Right renal pelvis (tissue), 4 donors: ENCODE data around the gene FOXK1. TPM values are rescaled to one million over a fixed set of nuclear protein-coding genes. Genes with fewer than 3 reads are reported as not detected.

Source experiments
- DNase-seq, 4 donors: peaks; one replicate each; pipeline ENCODE4 v3.0.0-alpha.2; 2013; ENCODE audit warnings: low read depth in 4 of 4, low spot score in 3 of 4, missing footprints in 1 of 4
- polyA plus RNA-seq, 4 donors: library from polyadenylated mRNA; unstranded; fragments of 120-200 nt; gene quantifications; one replicate each; pipeline ENCODE4 v1.2.1, GENCODE V29; 2013; ENCODE audit not compliant: insufficient read length in 4 of 4

Gene FOXK1
- polyA plus RNA-seq, 4 donors: 12.7 to 16.1 (median 13.9) TPM

DNA sequence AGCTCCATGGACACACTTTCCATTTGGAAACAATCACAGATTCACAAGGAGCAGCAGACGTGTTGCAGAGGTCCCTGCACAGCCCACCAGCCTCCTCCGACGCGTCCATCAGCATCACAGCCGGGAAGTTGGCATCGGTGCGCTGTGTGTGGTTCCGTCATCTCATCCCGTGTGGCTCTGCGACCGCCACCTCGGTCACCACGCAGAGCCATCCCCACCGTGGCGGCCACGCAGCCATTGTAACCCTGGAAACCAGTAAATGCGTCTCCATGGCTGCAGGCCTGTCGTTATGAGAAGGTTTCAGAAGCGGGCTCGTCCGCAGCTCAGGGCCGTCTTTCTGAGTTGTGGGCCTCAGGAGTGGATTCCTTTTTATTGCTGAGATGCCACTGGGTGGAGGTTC, 36.0 kb downstream of the FOXK1 start:
- DNase-seq: no peak

- DNase-seq: no peak
These were observed 38.1 kb downstream of the FOXK1 start for GRCh38 chr7:4720225-4720624.

- DNase-seq: no peak
These were observed 40.2 kb downstream of the FOXK1 start for GRCh38 chr7:4722308-4722707.

- DNase-seq: no peak
These were observed 41.0 kb downstream of the FOXK1 start for GRCh38 chr7:4722960-4723630.

DNA sequence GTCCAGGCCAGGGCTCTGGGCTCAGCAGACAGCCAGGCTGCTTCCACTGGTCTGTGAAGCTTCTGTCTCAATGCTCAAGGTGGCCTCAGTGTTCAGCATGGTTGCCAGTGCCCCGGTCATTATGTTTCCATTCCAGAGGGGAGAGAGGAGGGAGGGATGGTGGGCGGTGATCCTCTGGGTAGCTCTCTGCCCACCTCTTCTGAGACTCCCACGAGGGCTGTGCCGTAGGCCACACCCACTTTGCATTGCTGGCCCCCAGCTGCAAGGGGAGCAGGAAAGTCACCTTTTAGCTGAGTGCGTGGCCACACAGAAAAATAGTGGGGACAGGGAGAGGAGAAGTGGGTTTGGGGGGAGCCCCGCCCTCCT, 42.5 kb downstream of the FOXK1 start:
- no peak for DNase-seq

DNA sequence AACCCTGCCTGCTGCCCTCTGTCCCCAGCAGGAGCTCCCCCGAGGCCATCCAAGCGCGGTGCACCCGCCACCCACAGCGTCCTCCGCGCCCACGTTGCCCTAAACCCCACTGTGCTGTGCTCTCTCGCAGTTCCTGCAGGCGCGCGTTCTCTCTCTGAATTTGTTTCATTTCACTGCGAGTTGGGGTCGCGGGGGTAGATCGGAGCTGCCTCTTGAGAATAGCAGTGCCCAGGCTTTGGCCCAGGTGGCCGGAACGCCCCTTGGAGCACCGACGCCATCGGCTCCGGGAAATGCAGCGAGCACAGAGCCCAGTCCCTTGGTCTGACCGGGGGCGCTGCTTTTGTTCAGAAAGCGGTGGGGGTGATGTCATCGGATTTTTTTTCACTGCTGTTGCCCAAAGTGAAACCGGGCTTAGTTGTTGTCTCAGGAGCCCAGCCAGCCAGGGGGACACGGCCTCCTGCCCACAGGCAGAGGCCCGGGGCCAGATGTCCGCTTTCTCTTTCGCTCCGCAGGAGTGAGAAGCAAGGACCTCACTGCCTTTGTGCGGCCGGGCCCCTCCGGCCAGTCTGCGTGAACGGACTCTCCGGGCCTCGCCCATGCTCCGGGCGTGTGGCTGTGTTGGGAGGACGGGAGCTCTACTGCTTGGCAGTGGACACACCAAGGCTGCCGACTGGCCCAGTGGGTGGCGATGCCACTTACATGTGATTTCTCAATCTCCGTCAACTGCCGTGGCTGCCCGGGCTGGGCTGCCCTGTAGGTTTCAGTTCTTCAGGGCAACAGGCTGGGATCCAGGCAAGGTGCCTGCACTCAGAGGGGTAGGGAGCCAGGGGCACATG, 43.1 kb downstream of the FOXK1 start:
- DNase-seq: peak in 1 of 4 donors; percentile 63

DNA sequence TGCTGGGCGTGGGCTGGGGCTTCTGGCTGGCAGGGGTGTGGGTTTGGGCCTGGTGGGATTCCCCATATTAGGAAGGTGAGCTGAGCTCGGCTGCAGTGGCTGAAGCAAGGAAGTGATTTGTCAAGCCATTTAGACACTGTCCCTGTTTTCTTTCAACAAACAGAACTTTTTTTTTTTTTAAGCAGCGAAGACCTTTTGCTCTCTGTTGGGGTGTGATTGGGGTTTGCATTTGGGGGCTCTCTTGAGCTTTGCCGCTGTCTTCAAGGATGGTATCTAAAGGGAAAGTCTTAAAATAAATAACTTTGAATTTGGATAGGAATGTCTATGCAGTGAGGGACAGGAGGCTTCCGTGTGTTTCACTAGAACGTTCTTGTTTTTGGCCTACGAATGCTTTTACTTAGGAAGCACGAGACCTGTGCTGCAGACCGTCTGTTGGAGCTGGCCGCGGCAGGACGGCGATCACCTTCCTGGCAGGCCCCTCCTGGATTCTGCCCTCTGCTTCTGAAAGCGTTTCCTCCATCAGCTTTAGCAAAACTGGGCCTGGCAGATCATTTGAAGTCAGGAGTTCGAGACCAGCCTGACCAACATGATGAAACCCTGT, 43.9 kb downstream of the FOXK1 start:
- no peak for DNase-seq

- DNase-seq: no peak
These were observed 44.5 kb downstream of the FOXK1 start for GRCh38 chr7:4726566-4726965.

GRCh38 chr7:4727914-4728705, 46.0 kb downstream of the FOXK1 start:
- no peak for DNase-seq

- DNase-seq: no peak
These were observed 47.2 kb downstream of the FOXK1 start for GRCh38 chr7:4729266-4729665.

DNA sequence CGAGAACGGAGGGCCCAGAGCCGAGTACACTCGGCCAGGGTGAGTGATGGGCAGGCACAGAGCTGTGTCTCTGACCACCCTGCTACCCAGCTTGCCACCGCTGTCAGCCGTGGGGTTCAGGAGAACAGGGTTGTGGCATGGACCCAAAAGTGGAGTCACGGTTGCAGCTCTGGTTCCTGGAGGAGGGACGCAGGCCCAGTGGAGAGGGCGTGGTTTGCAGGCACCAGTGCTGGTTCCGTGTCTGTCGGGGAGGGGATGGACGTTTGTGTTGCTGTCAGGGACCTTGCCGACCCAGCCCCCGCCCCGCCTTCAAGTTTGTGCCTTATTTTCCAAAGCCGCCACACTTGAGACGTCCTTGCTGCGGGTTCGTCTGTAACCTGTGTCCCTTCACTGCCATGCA, 48.2 kb downstream of the FOXK1 start:
- DNase-seq: no peak

DNA sequence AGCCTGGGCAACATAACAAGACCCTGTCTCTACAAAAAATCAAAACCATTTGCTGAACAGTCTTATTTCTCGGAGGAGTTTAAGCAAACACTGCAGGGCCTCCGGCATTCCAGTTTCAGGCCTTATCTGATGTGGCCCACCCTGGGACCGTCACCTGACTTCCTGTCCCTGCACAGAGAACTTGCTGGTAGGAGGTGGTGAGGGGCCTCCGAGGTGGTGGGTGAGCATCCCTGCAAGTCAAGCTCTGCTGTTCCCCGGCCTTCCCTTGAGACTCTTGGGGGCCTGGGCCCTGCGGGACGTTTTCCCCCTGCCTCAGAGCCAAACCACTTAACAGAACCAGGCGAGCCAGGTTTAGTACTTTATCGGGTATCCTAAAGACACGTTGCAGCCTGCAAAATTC, 48.9 kb downstream of the FOXK1 start:
- no peak for DNase-seq

- no peak for DNase-seq
These were observed 49.7 kb downstream of the FOXK1 start for GRCh38 chr7:4731803-4732202.

- no peak for DNase-seq
These were observed 51.9 kb downstream of the FOXK1 start for GRCh38 chr7:4733936-4734528.

- DNase-seq: no peak
These were observed 52.7 kb downstream of the FOXK1 start for GRCh38 chr7:4734587-4735345.

DNA sequence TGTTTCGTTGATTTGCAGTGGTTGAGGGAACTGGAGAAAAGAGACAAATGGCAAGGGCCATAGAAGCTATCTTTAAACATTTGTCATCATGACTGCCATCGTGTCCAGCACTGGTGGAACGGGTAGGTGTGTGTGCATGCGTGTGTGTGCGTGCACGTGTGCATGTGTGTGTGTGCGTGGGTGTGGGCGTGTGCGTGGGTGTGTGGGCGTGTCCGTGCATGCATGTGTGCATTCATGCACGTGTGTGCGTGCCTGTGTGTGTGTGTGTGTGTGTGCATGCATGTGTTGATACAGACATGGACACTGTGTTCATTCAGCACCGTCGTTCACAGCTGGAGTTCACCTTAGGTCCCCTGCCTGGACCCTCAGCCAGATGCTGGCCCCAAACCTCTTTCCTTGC, 55.2 kb downstream of the FOXK1 start:
- no peak for DNase-seq

DNA sequence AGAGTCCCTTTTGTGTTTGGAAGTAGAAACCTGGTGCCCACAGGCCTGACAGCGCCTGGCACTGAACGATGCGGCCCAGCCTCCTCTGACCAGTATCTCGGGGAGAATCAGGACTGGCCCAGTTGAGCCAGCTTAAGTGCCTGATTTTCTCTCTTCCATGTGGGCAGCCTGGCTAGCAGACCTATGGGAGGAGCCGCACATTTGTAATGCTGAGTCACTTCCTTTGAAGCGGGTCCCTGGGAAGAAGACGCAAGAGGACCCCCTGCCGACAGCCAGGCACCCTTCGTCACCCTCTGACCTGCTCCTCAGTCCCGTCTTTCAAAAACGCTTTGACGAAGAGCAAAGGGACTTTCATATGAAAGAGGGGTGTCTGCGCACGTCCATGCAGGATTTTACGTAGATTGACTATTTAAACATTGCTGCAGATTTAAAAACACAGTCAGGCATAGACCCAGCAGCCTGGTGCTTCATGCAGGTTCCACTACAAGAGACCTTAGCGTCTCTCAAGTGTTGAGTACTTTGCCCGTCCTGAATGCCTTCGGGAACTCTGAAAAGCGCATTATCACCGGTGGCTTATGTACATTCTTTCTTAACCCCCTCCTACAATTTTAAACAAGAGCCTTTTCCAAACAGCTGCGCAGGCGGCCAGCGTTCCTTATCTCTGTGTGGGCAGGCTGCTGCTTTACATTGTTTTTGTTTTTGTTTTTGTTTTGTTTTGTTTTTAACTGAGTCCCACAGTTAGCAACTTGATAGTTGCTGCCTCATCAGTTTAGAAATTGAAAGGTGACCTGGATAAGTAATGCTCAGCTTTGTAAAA, 56.8 kb downstream of the FOXK1 start:
- no peak for DNase-seq

DNA sequence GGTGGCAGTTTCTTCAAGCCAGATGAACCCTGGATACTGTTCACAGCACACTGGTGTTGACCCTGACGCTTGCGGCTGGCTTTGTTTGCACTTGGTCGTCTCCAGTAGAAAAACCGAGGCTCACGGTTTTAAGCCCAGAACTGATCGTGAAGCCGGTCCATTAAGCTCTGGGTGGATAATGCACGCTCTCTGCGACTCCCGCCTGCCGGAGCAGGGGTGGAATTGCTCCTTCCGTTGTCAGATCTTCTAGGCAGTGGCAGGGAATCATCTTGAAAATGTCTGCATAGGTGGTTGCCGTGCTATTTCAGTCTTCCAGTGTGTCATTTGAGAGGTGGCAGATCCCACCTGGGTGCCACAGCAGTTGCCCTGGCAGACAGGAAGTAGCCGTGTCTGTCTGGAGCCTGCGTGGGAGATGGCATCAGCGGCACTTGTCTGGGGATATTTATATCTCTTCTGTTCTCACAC, 57.5 kb downstream of the FOXK1 start:
- DNase-seq: peak in 1 of 4 donors; percentile 41

GRCh38 chr7:4740796-4741195, 58.7 kb downstream of the FOXK1 start:
- no peak for DNase-seq
